SU-DHL-6 (cell line): Measurements from ENCODE around the gene MIGA1.

Experiments used
- H2AFZ ChIP-seq: fragments of 200-600 bp; sonication (generic); 2 replicates; pipeline ENCODE4 v1.6.1; 2014; ENCODE audit warnings: low read depth, mild to moderate bottlenecking, moderate library complexity, mixed read lengths, antibody characterized with exemption, low read length; ENCODE audit not compliant: severe bottlenecking
- H3F3A ChIP-seq: fragments of 200-600 bp; shearing (Covaris generic); 2 replicates; pipeline ENCODE4 v1.6.0; 2016; ENCODE audit warnings: antibody characterized with exemption, mild to moderate bottlenecking; ENCODE audit not compliant: insufficient read depth
- H3K27ac ChIP-seq: fragments of 200-600 bp; sonication (generic); 2 replicates; pipeline ENCODE4 v1.5.1; 2016; ENCODE audit warnings: low read depth, mild to moderate bottlenecking, low read length, moderate library complexity, mixed read lengths
- H3K27me3 ChIP-seq: fragments of 200-600 bp; sonication (generic), shearing (Covaris generic); 2 replicates; pipeline ENCODE4 v1.6.0; 2014; ENCODE audit warnings: mild to moderate bottlenecking, low read length
- H3K36me3 ChIP-seq: fragments of 200-600 bp; sonication (generic); 2 replicates; pipeline ENCODE4 v1.6.1; 2014; ENCODE audit warnings: mild to moderate bottlenecking, low read length, mixed read lengths
- H3K4me2 ChIP-seq: fragments of 300-600, 200-600 bp; shearing (Covaris generic), sonication (generic); 2 replicates; pipeline ENCODE4 v1.6.0; 2014; ENCODE audit warnings: low read length, low read depth, mild to moderate bottlenecking; ENCODE audit not compliant: poor library complexity, severe bottlenecking
- H3K4me3 ChIP-seq: fragments of 200-600 bp; sonication (generic); 2 replicates; pipeline ENCODE4 v1.5.1; 2014; ENCODE audit warnings: antibody characterized with exemption, low read length, mild to moderate bottlenecking, mixed read lengths; ENCODE audit not compliant: insufficient read depth, poor library complexity, severe bottlenecking
- H3K79me2 ChIP-seq: fragments of 200-600 bp; sonication (generic); 2 replicates; pipeline ENCODE4 v1.6.1; 2014; ENCODE audit warnings: mild to moderate bottlenecking, low read length, moderate library complexity; ENCODE audit not compliant: insufficient read depth
- H3K9ac ChIP-seq: fragments of 200-600 bp; sonication (generic); 2 replicates; pipeline ENCODE4 v1.7.0; 2014; ENCODE audit warnings: mild to moderate bottlenecking, low read length
- H3K9me2 ChIP-seq: fragments of 200-600 bp; sonication (generic); replicated peaks from 2 replicates; pipeline ENCODE4 v1.6.1; 2014; ENCODE audit warnings: low read length; ENCODE audit not compliant: insufficient read depth
- H3K9me3 ChIP-seq: fragments of 200-600 bp; sonication (generic); 2 replicates; pipeline ENCODE4 v1.6.1; 2014; ENCODE audit warnings: low read length, mixed read lengths; ENCODE audit not compliant: insufficient read depth
- H4K20me1 ChIP-seq: fragments of 200-600 bp; sonication (generic); 2 replicates; pipeline ENCODE4 v1.6.1; 2014; ENCODE audit warnings: low read depth, mild to moderate bottlenecking, antibody characterized with exemption, low read length, moderate library complexity, mixed read lengths
- EZH2phosphoT487 ChIP-seq: fragments of 200-600 bp; sonication (generic), shearing (Covaris generic); conservative IDR thresholded peaks from 2 replicates; pipeline ENCODE4 v1.6.1; 2018; ENCODE audit warnings: mild to moderate bottlenecking, antibody characterized with exemption, low read length, moderate library complexity, mixed read lengths
- TF ChIP-seq, protein P1 (sequence below): fragments of 200-600 bp; sonication (generic); IDR thresholded peaks from one replicate; pipeline ENCODE4 v1.5.1; 2017; ENCODE audit warnings: antibody characterized with exemption, mild to moderate bottlenecking, low read length, moderate library complexity; ENCODE audit not compliant: insufficient read depth, poor library complexity, severe bottlenecking

MIGA1 gene

DNA sequence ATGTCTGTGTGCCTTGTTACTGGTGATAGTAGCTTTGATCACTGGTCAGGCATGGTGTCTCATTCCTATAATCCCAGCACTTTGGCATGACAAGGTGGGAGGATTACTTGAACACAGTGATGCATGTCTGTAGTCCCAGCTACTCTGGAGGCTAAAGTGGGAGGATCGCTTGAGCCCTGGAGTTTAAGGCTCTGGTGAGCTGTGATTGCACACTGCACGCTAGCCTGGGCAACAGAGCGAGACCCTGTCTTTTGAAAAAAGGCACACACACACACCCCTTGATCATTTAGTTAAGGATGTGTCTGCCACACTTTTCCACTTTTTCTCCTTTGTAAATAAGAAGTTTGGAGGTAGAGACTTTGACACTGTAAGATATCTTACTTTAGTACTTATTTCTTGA is 15.1 kb downstream of the MIGA1 start:
- Histone ChIP-seq H3K27me3 (no peaks in the 10 kb centered on the region), H4K20me1 (no peaks in the 10 kb centered on the region), H3K4me3 (no peak overlapping the region), H3K27ac (no peak overlapping the region), H3K9me3 (no peaks in the 10 kb centered on the region), H3K79me2 (no peaks in the 10 kb centered on the region), H3F3A (no peaks in the 10 kb centered on the region), H3K9ac (no peak overlapping the region), H3K36me3 (no peaks in the 10 kb centered on the region), H3K9me2 (no peaks in the 10 kb centered on the region), H2AFZ (no peak overlapping the region), H3K4me2 (no peak overlapping the region)
- TF ChIP-seq, protein P1, sequence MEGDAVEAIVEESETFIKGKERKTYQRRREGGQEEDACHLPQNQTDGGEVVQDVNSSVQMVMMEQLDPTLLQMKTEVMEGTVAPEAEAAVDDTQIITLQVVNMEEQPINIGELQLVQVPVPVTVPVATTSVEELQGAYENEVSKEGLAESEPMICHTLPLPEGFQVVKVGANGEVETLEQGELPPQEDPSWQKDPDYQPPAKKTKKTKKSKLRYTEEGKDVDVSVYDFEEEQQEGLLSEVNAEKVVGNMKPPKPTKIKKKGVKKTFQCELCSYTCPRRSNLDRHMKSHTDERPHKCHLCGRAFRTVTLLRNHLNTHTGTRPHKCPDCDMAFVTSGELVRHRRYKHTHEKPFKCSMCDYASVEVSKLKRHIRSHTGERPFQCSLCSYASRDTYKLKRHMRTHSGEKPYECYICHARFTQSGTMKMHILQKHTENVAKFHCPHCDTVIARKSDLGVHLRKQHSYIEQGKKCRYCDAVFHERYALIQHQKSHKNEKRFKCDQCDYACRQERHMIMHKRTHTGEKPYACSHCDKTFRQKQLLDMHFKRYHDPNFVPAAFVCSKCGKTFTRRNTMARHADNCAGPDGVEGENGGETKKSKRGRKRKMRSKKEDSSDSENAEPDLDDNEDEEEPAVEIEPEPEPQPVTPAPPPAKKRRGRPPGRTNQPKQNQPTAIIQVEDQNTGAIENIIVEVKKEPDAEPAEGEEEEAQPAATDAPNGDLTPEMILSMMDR: no peak
- no peak for TF ChIP-seq EZH2phosphoT487

DNA sequence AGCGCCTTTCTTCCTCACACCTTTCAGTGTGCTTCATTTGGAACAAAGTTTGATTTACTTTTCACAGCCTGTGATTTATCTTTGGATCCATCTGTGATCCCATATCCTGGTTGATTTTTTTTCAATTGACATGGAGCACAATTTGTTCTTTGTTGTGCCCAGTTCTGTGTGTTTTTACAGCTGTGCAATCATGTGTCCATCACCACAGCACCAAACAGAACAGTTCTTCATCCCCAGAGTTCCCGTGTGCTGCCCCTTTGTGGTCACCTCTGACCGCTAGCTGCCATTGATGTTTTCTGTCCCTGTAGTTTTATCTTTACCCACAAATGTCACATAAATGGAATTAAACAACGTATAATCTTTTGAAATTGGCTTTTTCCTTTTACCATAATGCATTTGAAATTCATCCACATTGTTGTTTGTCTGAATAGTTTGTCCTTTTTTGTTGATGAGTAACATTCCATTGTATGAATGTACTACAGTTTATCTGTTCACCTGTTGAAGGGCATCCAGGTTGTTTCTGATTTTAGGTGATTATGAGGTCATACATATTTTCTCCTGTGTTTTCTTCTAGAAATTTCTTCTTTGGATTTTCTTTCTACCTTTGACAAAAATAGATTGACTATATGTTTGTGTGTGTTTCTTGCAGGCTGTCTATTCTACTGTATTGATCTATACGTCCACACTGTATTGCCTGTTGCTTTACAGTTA is 17.4 kb downstream of the MIGA1 start:
- TF ChIP-seq EZH2phosphoT487: no peak
- H3F3A ChIP-seq: 0 out of 2 replicates have a peak, but pooled peaks cover under 1% of the 10 kb centered on the region
- no peaks in the 10 kb centered on the region for H3K79me2 ChIP-seq
- no peaks in the 10 kb centered on the region for H3K9me3 ChIP-seq
- no peak overlapping the region for H3K9ac ChIP-seq
- no peaks in the 10 kb centered on the region for H3K9me2 ChIP-seq
- no peak overlapping the region for H3K4me3 ChIP-seq
- H3K27ac ChIP-seq: no peak overlapping the region
- H2AFZ ChIP-seq: no peak overlapping the region
- no peaks in the 10 kb centered on the region for H3K27me3 ChIP-seq
- H4K20me1 ChIP-seq: no peaks in the 10 kb centered on the region
- peaks cover 8% of the 10 kb centered on the region for H3K36me3 ChIP-seq
- H3K4me2 ChIP-seq: no peak overlapping the region

DNA sequence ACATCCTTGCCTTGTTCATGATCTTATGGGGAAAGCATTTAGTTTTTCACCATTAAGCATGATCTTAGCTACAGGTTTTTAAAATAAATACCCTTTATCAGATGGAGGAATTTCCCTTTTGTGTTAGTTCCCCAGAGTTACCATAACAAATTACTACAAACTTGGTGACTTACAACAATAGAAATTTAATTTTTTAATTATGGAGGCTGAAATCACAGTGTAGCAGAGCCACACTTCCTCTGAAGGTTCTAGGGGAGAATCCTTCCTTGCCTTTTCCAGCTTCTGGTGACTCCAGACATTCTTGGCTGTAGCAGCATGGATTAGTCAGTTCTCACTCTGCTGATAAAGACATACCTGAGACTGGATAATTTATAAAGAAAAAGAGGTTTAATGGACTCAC is 18.5 kb downstream of the MIGA1 start:
- TF ChIP-seq, protein P1: no peak
- TF ChIP-seq EZH2phosphoT487: no peak
- Histone ChIP-seq H3K9ac (no peak overlapping the region), H3K27ac (no peak overlapping the region), H3K36me3 (peaks cover 16% of the 10 kb centered on the region), H3K9me2 (no peaks in the 10 kb centered on the region), H3K9me3 (no peaks in the 10 kb centered on the region), H3K4me2 (no peak overlapping the region), H2AFZ (no peak overlapping the region), H3F3A (0 out of 2 replicates have a peak, but pooled peaks cover 3% of the 10 kb centered on the region), H3K4me3 (no peak overlapping the region), H4K20me1 (no peaks in the 10 kb centered on the region), H3K79me2 (no peaks in the 10 kb centered on the region), H3K27me3 (no peaks in the 10 kb centered on the region)

DNA sequence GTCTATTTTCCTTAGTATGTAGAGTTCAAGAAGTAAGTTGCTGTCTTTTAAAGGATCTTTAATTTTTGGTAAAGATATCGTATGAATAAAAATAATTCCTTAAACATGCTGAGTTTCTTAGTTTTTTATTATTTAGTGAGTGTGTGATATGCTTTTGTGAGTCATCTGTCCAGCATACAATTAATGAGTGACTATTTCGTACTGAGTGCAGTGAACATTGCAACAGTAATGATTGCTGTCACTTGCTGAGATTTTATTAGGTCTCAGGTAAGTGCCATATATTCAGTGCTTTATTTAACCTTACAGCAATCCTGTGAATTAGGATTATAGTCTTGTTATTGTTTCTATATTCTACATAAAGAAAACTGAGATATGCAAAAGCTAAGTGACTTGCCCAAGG is 22.6 kb downstream of the MIGA1 start:
- H3K9me3 ChIP-seq: no peaks in the 10 kb centered on the region
- H4K20me1 ChIP-seq: no peaks in the 10 kb centered on the region
- no peaks in the 10 kb centered on the region for H3K79me2 ChIP-seq
- H3F3A ChIP-seq: 0 out of 2 replicates have a peak, but pooled peaks cover 5% of the 10 kb centered on the region
- H3K9ac ChIP-seq: no peak overlapping the region
- no peak overlapping the region for H3K27ac ChIP-seq
- TF ChIP-seq EZH2phosphoT487: no peak
- TF ChIP-seq, protein P1: no peak
- peaks cover 16% of the 10 kb centered on the region for H3K36me3 ChIP-seq
- H3K9me2 ChIP-seq: no peaks in the 10 kb centered on the region
- no peak overlapping the region for H2AFZ ChIP-seq
- no peaks in the 10 kb centered on the region for H3K27me3 ChIP-seq
- H3K4me2 ChIP-seq: no peak overlapping the region
- no peak overlapping the region for H3K4me3 ChIP-seq
